Activated CD4-positive, alpha-beta T cell treated with anti-CD3 and anti-CD28 coated beads, Interleukin-2, amount 10 ng/mL, durations not matched to agents 7 days and 5 days (primary cell): ENCODE data around the gene SNED1. TPM values are rescaled to one million over a fixed set of nuclear protein-coding genes. Genes with fewer than 3 reads are reported as not detected.

ENCODE experiments used
- CTCF ChIA-PET: fragments of 350-600 bp; sonication (Branson Sonifier 250); formaldehyde crosslinking; loops from one replicate; lab custom pipeline; 2021; ENCODE audit warnings: antibody characterized with exemption; lab: Charles Lee
- POLR2A ChIA-PET: fragments of 350-600 bp; sonication (Branson Sonifier 250); formaldehyde crosslinking; loops from one replicate; lab custom pipeline; 2021; ENCODE audit warnings: antibody characterized with exemption; lab: Charles Lee
- DNase-seq: peaks from one replicate; pipeline ENCODE4 v3.0.0-alpha.2; 2020
- H3K27ac Mint-ChIP-seq: one replicate; pipeline ENCODE4 v1.8.0; 2021; ENCODE audit warnings: mild to moderate bottlenecking, moderate library complexity, mixed read lengths
- H3K27me3 Mint-ChIP-seq: one replicate; pipeline ENCODE4 v1.8.0; 2021; ENCODE audit warnings: mixed read lengths
- H3K36me3 Mint-ChIP-seq: one replicate; pipeline ENCODE4 v1.8.0; 2021; ENCODE audit warnings: low read depth, mixed read lengths
- H3K4me1 Mint-ChIP-seq: one replicate; pipeline ENCODE4 v1.8.0; 2021; ENCODE audit warnings: mixed read lengths
- H3K4me3 Mint-ChIP-seq: one replicate; pipeline ENCODE4 v1.8.0; 2021; ENCODE audit warnings: mild to moderate bottlenecking, moderate library complexity, mixed read lengths
- H3K9me3 Mint-ChIP-seq: one replicate; pipeline ENCODE4 v1.8.0; 2021; ENCODE audit warnings: mixed read lengths
- total RNA-seq, 2 experiments: library from RNA; stranded (reverse); gene quantifications; one replicate each; pipeline ENCODE4 v1.2.3, GENCODE V29; 2021

Gene SNED1
- total RNA-seq, 2 experiments from 2014 or later = 6.1 to 8.6 TPM

DNA sequence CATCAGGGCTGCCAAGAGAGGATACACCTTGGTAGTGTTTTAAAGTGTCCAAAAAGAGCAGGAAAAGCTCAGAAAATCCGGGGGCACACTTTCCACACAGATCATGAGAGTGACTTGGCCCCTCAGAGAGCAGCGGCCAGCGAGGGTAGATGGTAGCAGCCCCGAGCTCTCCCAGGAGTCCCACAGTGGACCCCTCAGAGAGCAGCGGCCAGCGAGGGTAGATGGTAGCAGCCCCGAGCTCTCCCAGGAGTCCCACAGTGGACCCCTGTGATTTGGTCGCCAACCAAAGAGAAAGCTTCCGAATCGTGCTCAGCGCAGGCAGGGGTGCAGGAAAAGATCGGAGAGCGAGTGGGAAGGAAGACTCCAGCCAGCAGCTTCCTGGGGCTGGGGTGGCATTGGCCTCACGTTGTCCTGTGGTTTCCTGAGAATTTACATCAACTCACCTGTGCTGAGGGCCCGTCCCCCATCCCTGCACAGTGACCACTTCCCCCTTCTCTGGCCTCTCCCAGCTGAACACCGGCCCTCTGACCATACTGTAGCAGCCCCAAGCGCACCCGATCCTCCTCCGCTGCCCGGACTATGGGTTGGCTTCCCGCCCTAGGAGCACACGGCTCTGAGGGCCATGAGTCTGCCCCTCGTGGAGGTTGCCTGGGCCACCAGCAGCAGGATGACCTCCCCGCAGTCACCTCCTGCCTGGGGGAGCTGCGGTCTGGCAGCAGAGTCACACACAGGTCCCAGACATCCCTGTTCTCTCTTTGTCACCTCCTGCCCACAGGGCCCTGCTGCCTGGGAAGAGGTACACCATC is 69.9 kb downstream of the SNED1 start:
- Mint-ChIP-seq H3K27me3 (no peaks in the 10 kb centered on the region), H3K4me3 (no peak overlapping the region), H3K36me3 (no peaks in the 10 kb centered on the region), H3K27ac (no peak overlapping the region), H3K9me3 (no peaks in the 10 kb centered on the region), H3K4me1 (peaks cover 3% of the 10 kb centered on the region)
- DNase-seq = no peak
- ChIA-PET POLR2A (no interaction called here), CTCF (no interaction called here)

DNA sequence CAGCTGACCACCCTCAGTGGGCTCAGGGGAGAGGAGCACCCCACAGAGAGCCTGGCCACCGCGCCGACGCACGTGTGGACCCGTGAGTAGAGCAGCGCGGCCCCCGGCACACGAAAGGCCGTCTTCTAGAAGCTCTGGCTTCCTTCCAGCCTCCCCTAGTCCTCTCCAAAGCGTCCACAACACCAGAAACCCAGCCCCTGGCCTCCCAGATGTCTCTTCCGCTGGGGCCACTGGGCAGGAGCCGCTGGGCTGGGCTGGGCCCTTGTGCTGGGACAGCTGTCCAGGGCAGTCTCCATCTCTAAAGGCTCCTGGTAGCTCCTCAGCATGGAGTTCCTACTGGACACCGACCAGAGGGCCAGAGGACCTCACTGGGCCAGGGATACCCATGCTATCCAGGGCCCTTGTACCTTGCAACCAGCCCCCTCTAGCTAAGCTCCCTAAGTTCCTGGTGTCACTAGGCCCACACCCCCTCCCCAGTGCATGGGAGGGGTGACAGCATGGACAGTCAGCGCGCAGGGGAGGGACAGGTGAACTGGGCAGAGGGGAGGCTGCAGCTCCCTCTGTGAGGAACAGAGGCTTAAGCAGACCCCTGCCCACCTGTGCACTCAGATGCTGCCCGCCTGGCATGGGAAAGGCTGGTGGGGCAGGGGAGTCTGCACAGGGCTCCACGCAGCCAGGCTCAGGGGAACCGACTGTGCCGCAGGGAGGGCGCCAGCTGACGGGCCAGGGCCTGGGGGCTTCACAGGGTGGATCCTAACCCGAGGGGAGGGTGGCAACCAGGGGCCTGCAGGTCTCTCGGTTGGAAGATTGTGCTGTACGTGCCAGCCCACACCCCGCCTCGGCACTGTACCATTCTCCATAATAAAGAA is 70.8 kb downstream of the SNED1 start:
- CTCF ChIA-PET = no interaction called here
- no peak overlapping the region for H3K4me3 Mint-ChIP-seq
- H3K27me3 Mint-ChIP-seq = no peaks in the 10 kb centered on the region
- H3K4me1 Mint-ChIP-seq = peaks cover 2% of the 10 kb centered on the region
- DNase-seq = no peak
- no peaks in the 10 kb centered on the region for H3K9me3 Mint-ChIP-seq
- H3K27ac Mint-ChIP-seq = no peak overlapping the region
- POLR2A ChIA-PET = no interaction called here
- H3K36me3 Mint-ChIP-seq = no peaks in the 10 kb centered on the region

GRCh38 chr2:241069821-241070281 is 71.4 kb downstream of the SNED1 start:
- Mint-ChIP-seq H3K27ac (no peak overlapping the region), H3K27me3 (no peaks in the 10 kb centered on the region), H3K4me1 (no peaks in the 10 kb centered on the region), H3K9me3 (no peaks in the 10 kb centered on the region), H3K4me3 (no peak overlapping the region), H3K36me3 (no peaks in the 10 kb centered on the region)
- POLR2A ChIA-PET = no interaction called here
- no peak for DNase-seq
- CTCF ChIA-PET = no interaction called here

GRCh38 chr2:241070361-241070760 is 71.9 kb downstream of the SNED1 start:
- ChIA-PET POLR2A (no interaction called here), CTCF (no interaction called here)
- H3K27ac Mint-ChIP-seq = no peak overlapping the region
- H3K27me3 Mint-ChIP-seq = no peaks in the 10 kb centered on the region
- no peak overlapping the region for H3K4me3 Mint-ChIP-seq
- no peaks in the 10 kb centered on the region for H3K9me3 Mint-ChIP-seq
- no peaks in the 10 kb centered on the region for H3K4me1 Mint-ChIP-seq
- H3K36me3 Mint-ChIP-seq = peaks cover under 1% of the 10 kb centered on the region
- no peak for DNase-seq

DNA sequence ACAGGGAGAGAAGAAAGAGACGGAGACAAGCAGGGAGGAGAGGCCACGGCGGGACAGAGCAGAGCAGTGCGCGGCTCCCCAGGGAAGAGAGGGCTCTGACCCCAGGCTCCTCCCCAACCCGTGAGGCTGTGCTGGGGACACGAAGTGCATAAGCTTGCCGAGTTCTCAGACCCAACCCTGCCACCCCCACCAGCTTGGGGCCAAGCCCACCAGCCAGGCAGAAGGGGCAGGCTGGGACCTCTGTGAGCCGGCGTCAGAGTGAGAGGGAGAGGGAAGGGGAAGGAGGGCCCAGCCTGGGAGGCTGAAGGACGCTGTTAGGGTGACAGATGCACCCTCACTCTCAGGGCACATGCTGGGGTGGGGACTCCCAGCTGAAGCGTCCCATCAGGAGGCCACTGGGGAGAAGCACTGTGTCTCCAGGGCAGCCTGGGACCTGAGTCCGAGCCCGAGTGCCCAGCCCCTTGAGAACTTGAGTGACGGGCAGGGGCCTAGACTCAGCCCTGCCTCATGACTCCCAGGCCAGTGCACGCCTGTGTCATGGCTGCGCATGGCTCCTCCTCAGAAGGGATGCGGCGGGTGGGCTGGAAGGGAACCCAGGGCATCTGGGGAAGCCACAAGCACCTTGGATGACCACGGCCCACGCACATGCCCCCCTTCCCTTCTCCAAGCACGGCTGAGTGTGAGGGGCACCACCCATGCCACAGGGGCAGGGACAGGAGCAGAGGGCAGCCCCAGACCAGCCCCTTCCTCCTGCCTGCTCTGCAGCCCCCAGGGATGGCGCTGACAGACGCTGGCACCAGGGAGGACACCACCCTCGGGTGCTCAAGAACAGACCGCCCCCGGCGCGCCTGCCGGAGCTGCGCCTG is 72.6 kb downstream of the SNED1 start:
- Mint-ChIP-seq H3K4me1 (no peaks in the 10 kb centered on the region), H3K36me3 (peaks cover 2% of the 10 kb centered on the region), H3K27ac (no peak overlapping the region), H3K4me3 (no peak overlapping the region), H3K27me3 (no peaks in the 10 kb centered on the region), H3K9me3 (no peaks in the 10 kb centered on the region)
- CTCF ChIA-PET = no interaction called here
- POLR2A ChIA-PET = no interaction called here
- DNase-seq = no peak

DNA sequence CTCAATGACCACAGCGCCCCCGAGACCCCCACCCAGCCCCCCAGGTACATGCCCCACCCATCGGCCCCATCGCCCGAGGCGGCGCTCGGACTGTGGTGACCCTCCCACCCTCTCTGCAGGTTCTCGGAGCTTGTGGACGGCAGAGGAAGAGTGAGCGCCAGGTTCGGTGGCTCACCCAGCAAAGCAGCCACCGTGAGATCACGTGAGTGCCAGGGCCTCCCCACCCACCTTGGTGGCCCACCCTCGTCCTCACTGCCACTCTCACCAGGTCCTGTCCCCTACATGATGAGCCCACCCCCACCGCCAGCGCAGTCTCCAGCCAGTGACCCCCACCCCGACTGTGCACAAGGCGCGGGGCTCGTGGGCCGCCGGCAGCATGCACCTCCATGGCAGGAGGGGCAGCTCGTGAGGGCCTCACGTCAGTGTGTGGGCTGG is 73.3 kb downstream of the SNED1 start:
- Mint-ChIP-seq H3K4me1 (no peaks in the 10 kb centered on the region), H3K36me3 (peaks cover 2% of the 10 kb centered on the region), H3K9me3 (no peaks in the 10 kb centered on the region), H3K27me3 (no peaks in the 10 kb centered on the region), H3K27ac (no peak overlapping the region), H3K4me3 (no peak overlapping the region)
- ChIA-PET CTCF (no interaction called here), POLR2A (no interaction called here)
- DNase-seq = no peak

- Mint-ChIP-seq H3K9me3 (no peaks in the 10 kb centered on the region), H3K4me3 (no peak overlapping the region), H3K27me3 (no peaks in the 10 kb centered on the region), H3K27ac (peak overlapping the region; percentile 55), H3K4me1 (no peaks in the 10 kb centered on the region), H3K36me3 (peaks cover 2% of the 10 kb centered on the region)
- no peak for DNase-seq
- POLR2A ChIA-PET = no interaction called here
- CTCF ChIA-PET = no interaction called here
Observed at GRCh38 chr2:241072151-241072550, 73.7 kb downstream of the SNED1 start.

- ChIA-PET POLR2A (no interaction called here), CTCF (no interaction called here)
- Mint-ChIP-seq H3K27me3 (no peaks in the 10 kb centered on the region), H3K27ac (peak overlapping the region; percentile 55), H3K9me3 (no peaks in the 10 kb centered on the region), H3K4me1 (no peaks in the 10 kb centered on the region), H3K36me3 (peaks cover 2% of the 10 kb centered on the region), H3K4me3 (no peak overlapping the region)
- DNase-seq = no peak
Observed at GRCh38 chr2:241072553-241073165, 74.2 kb downstream of the SNED1 start.

GRCh38 chr2:241073166-241074064 is 75.0 kb downstream of the SNED1 start:
- ChIA-PET POLR2A (no interaction called here), CTCF (interaction anchor here (0.6 kb wide), 1 partner anchor 76 kb away, joined by 3 read pairs; the partner anchor contains the start of gene PASK)
- no peak for DNase-seq
- peaks cover 2% of the 10 kb centered on the region for H3K4me1 Mint-ChIP-seq
- H3K27me3 Mint-ChIP-seq = no peaks in the 10 kb centered on the region
- no peak overlapping the region for H3K27ac Mint-ChIP-seq
- no peaks in the 10 kb centered on the region for H3K9me3 Mint-ChIP-seq
- no peak overlapping the region for H3K4me3 Mint-ChIP-seq
- peaks cover 2% of the 10 kb centered on the region for H3K36me3 Mint-ChIP-seq

DNA sequence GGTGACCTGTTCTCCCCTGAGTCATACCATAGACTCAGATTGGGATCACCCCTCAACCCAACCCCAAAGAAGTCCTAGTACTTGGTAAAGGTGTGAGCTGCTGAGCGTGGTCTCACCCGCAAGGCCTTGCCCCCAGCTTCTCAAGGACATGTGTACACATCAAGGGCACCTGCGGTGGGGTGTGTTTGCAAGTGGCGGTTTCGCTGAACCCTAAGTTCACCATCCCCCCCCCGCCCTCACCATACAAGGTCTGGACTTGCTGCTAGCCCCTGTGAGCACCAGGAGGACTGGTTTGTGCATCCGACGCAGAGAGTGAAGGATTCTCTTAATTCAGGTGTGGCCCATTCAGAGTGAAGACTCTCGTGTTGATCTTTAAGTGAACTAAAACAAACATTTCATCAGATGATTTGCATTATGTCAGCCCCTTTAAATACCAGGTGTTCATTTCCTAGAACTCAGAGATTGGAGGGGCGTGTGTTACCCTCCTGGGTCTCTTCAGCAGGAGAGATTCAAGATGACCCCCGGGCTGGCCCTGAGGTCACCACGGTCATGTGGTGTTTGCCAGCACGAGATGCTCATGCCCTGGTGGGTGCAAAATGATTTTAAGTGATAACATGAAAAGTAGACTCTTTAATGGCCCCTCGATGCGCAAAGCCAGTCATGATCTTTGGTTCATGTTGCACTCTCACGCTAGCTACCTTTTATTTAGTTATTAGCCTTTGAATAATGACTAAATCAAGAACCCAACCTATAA is 75.8 kb downstream of the SNED1 start:
- DNase-seq = no peak
- CTCF ChIA-PET = interaction anchor here (0.6 kb wide), 1 partner anchor 75 kb away, joined by 3 read pairs; the partner anchor contains the start of gene PASK

More for the DNA sequence above, 75.8 kb downstream of the SNED1 start:
- peaks cover 2% of the 10 kb centered on the region for H3K36me3 Mint-ChIP-seq
- H3K27ac Mint-ChIP-seq = no peak overlapping the region
- no peaks in the 10 kb centered on the region for H3K27me3 Mint-ChIP-seq
- no peak overlapping the region for H3K4me3 Mint-ChIP-seq
- H3K4me1 Mint-ChIP-seq = peaks cover 2% of the 10 kb centered on the region
- no peaks in the 10 kb centered on the region for H3K9me3 Mint-ChIP-seq
- POLR2A ChIA-PET = no interaction called here
